Activated naive CD8-positive, alpha-beta T cell treated with anti-CD3 and anti-CD28 coated beads, Interleukin-2, amount 10 ng/mL, durations not matched to agents 7 days and 5 days (primary cell): ENCODE results near the gene THADA. TPM values are rescaled to one million over a fixed set of nuclear protein-coding genes. Genes with fewer than 3 reads are reported as not detected.

Source experiments
- ATAC-seq: fragments of 150-1000 bp; cut with Tn5 transposase; one replicate; pipeline ENCODE4 v1.10.0; 2021; ENCODE audit warnings: low read depth, moderate library complexity
- POLR2A ChIA-PET: fragments of 350-600 bp; sonication (Branson Sonifier 250); formaldehyde crosslinking; loops from one replicate; lab custom pipeline; 2021; ENCODE audit warnings: antibody characterized with exemption; lab: Charles Lee
- DNase-seq: peaks from one replicate; pipeline ENCODE4 v3.0.0; 2021
- H3K27ac Mint-ChIP-seq: one replicate; pipeline ENCODE4 v1.8.0; 2022; ENCODE audit warnings: mild to moderate bottlenecking, mixed read lengths
- H3K27me3 Mint-ChIP-seq: one replicate; pipeline ENCODE4 v1.8.0; 2022; ENCODE audit warnings: mild to moderate bottlenecking, moderate library complexity, mixed read lengths
- H3K36me3 Mint-ChIP-seq: one replicate; pipeline ENCODE4 v1.8.0; 2021; ENCODE audit warnings: mild to moderate bottlenecking, mixed read lengths
- H3K4me1 Mint-ChIP-seq: one replicate; pipeline ENCODE4 v1.8.0; 2021; ENCODE audit warnings: mixed read lengths
- H3K4me3 Mint-ChIP-seq: one replicate; pipeline ENCODE4 v1.8.0; 2022; ENCODE audit warnings: mild to moderate bottlenecking, moderate library complexity, mixed read lengths
- H3K9me3 Mint-ChIP-seq: one replicate; pipeline ENCODE4 v1.8.0; 2021; ENCODE audit warnings: mixed read lengths
- total RNA-seq, 2 experiments: library from RNA; stranded (reverse); gene quantifications; one replicate each; pipeline ENCODE4 v1.2.3, GENCODE V29; 2021

The THADA gene
- total RNA-seq, 2 experiments from 2014 or later = 30.5 to 30.8 TPM

- Mint-ChIP-seq H3K36me3 (peaks cover 13% of the 10 kb centered on the region), H3K4me1 (peaks cover 24% of the 10 kb centered on the region), H3K27me3 (no peaks in the 10 kb centered on the region), H3K9me3 (no peaks in the 10 kb centered on the region), H3K27ac (peak overlapping the region; percentile 89), H3K4me3 (peak overlapping the region; percentile 91)
- POLR2A ChIA-PET = interaction anchor here (0.9 to 17.2 kb wide), 10 partner anchors 11 to 281 kb away, joined by 3 to 1375 read pairs (median 6); no protein-coding TSS in a partner anchor
- no peak for ATAC-seq
- DNase-seq = no peak
Measured at GRCh38 chr2:43228756-43229659, 366.8 kb downstream of the THADA start.

GRCh38 chr2:43228321-43228751 is 367.5 kb downstream of the THADA start:
- ATAC-seq (no peak), DNase-seq (no peak)
- Mint-ChIP-seq H3K4me3 (peak overlapping the region; percentile 91), H3K4me1 (peaks cover 24% of the 10 kb centered on the region), H3K27ac (peak overlapping the region; percentile 89), H3K27me3 (no peaks in the 10 kb centered on the region), H3K36me3 (peaks cover 20% of the 10 kb centered on the region), H3K9me3 (no peaks in the 10 kb centered on the region)
- POLR2A ChIA-PET = interaction anchor here (1.0 to 17.2 kb wide), 10 partner anchors 10 to 280 kb away, joined by 3 to 1375 read pairs (median 7); no protein-coding TSS in a partner anchor

GRCh38 chr2:43227830-43228281 is 368.0 kb downstream of the THADA start:
- Mint-ChIP-seq H3K27me3 (no peaks in the 10 kb centered on the region), H3K4me3 (peak overlapping the region; percentile 91), H3K36me3 (peaks cover 21% of the 10 kb centered on the region), H3K9me3 (no peaks in the 10 kb centered on the region), H3K27ac (peak overlapping the region; percentile 89), H3K4me1 (peaks cover 22% of the 10 kb centered on the region)
- POLR2A ChIA-PET = interaction anchor here (0.6 to 17.2 kb wide), 11 partner anchors 9 to 390 kb away, joined by 3 to 1375 read pairs (median 5); no protein-coding TSS in a partner anchor
- ATAC-seq = no peak
- no peak for DNase-seq

- Mint-ChIP-seq H3K27me3 (no peaks in the 10 kb centered on the region), H3K27ac (peak overlapping the region; percentile 90), H3K4me3 (peak overlapping the region; percentile 91), H3K36me3 (peaks cover 28% of the 10 kb centered on the region), H3K9me3 (no peaks in the 10 kb centered on the region), H3K4me1 (peaks cover 25% of the 10 kb centered on the region)
- peak; percentile 79 for DNase-seq
- POLR2A ChIA-PET = interaction anchor here (0.6 to 17.2 kb wide), 22 partner anchors 9 to 416 kb away, joined by 3 to 1375 read pairs (median 5); no protein-coding TSS in a partner anchor
- peak; percentile 8 for ATAC-seq
Measured at GRCh38 chr2:43226955-43227829, 368.6 kb downstream of the THADA start.

GRCh38 chr2:43226558-43226954 is 369.3 kb downstream of the THADA start, which contains the start of gene ZFP36L2:
ZFP36L2 (minus strand) TSS chr2:43226606; CDS start chr2:43226315, 291 bp downstream.
- DNase-seq = peak; percentile 99
- H3K36me3 Mint-ChIP-seq = peaks cover 34% of the 10 kb centered on the region
- POLR2A ChIA-PET = interaction anchor here (0.9 to 17.2 kb wide), 20 partner anchors 8 to 416 kb away, joined by 3 to 1375 read pairs (median 6); no protein-coding TSS in a partner anchor
- peak; percentile 62 for ATAC-seq
- peak within 1 kb of the TSS; percentile 98 for H3K4me3 Mint-ChIP-seq
- H3K9me3 Mint-ChIP-seq = no peaks in the 10 kb centered on the region
- peaks cover 26% of the 10 kb centered on the region for H3K4me1 Mint-ChIP-seq
- peak within 1 kb of the TSS; percentile 94 for H3K27ac Mint-ChIP-seq
- no peaks in the 10 kb centered on the region for H3K27me3 Mint-ChIP-seq

GRCh38 chr2:43225788-43226557 is 369.9 kb downstream of the THADA start:
- peaks cover 31% of the 10 kb centered on the region for H3K4me1 Mint-ChIP-seq
- H3K4me3 Mint-ChIP-seq = peak overlapping the region; percentile 98
- POLR2A ChIA-PET = interaction anchor here (0.9 to 17.2 kb wide), 19 partner anchors 8 to 415 kb away, joined by 3 to 1375 read pairs (median 6); no protein-coding TSS in a partner anchor
- peak overlapping the region; percentile 94 for H3K27ac Mint-ChIP-seq
- H3K36me3 Mint-ChIP-seq = peaks cover 40% of the 10 kb centered on the region
- no peaks in the 10 kb centered on the region for H3K9me3 Mint-ChIP-seq
- ATAC-seq = peak; percentile 9
- DNase-seq = peak; percentile 82
- no peaks in the 10 kb centered on the region for H3K27me3 Mint-ChIP-seq

GRCh38 chr2:43225093-43225787 is 370.6 kb downstream of the THADA start:
- POLR2A ChIA-PET = interaction anchor here (0.5 to 17.2 kb wide), 11 partner anchors 8 to 1119 kb away, joined by 3 to 1375 read pairs (median 4); no protein-coding TSS in a partner anchor
- DNase-seq (peak; percentile 82), ATAC-seq (peak; percentile 4)
- Mint-ChIP-seq H3K27ac (peak overlapping the region; percentile 94), H3K9me3 (no peaks in the 10 kb centered on the region), H3K4me1 (peaks cover 35% of the 10 kb centered on the region), H3K36me3 (peaks cover 46% of the 10 kb centered on the region), H3K27me3 (no peaks in the 10 kb centered on the region), H3K4me3 (peak overlapping the region; percentile 98)

GRCh38 chr2:43224571-43225092 is 371.2 kb downstream of the THADA start:
- peaks cover 46% of the 10 kb centered on the region for H3K36me3 Mint-ChIP-seq
- DNase-seq (peak; percentile 81), ATAC-seq (no peak)
- H3K27ac Mint-ChIP-seq = peak overlapping the region; percentile 89
- H3K4me3 Mint-ChIP-seq = peak overlapping the region; percentile 98
- POLR2A ChIA-PET = interaction anchor here (0.5 to 17.2 kb wide), 13 partner anchors 7 to 1119 kb away, joined by 3 to 1375 read pairs (median 4); no protein-coding TSS in a partner anchor
- H3K27me3 Mint-ChIP-seq = no peaks in the 10 kb centered on the region
- peaks cover 40% of the 10 kb centered on the region for H3K4me1 Mint-ChIP-seq
- H3K9me3 Mint-ChIP-seq = no peaks in the 10 kb centered on the region

- no peak for DNase-seq
- H3K4me3 Mint-ChIP-seq = peak overlapping the region; percentile 98
Measured at GRCh38 chr2:43224131-43224570, 371.7 kb downstream of the THADA start.

GRCh38 chr2:43223521-43224001 is 372.3 kb downstream of the THADA start:
- Mint-ChIP-seq H3K36me3 (peaks cover 45% of the 10 kb centered on the region), H3K27ac (peak overlapping the region; percentile 100)

More at GRCh38 chr2:43224131-43224570, 371.7 kb downstream of the THADA start:
- Mint-ChIP-seq H3K27ac (peak overlapping the region; percentile 100), H3K4me1 (peaks cover 39% of the 10 kb centered on the region), H3K27me3 (no peaks in the 10 kb centered on the region), H3K36me3 (peaks cover 45% of the 10 kb centered on the region), H3K9me3 (no peaks in the 10 kb centered on the region)
- ATAC-seq = no peak
- POLR2A ChIA-PET = interaction anchor here (0.7 to 17.2 kb wide), 7 partner anchors 21 to 90 kb away, joined by 3 to 1375 read pairs (median 34); no protein-coding TSS in a partner anchor

More at GRCh38 chr2:43223521-43224001, 372.3 kb downstream of the THADA start:
- H3K4me1 Mint-ChIP-seq = peaks cover 37% of the 10 kb centered on the region
- DNase-seq (no peak), ATAC-seq (no peak)
- POLR2A ChIA-PET = interaction anchor here (0.6 to 17.2 kb wide), 7 partner anchors 20 to 90 kb away, joined by 3 to 1375 read pairs (median 34); no protein-coding TSS in a partner anchor
- H3K4me3 Mint-ChIP-seq = peak overlapping the region; percentile 98
- H3K9me3 Mint-ChIP-seq = no peaks in the 10 kb centered on the region
- no peaks in the 10 kb centered on the region for H3K27me3 Mint-ChIP-seq
